Peyer's patch (tissue), 4 donors: ENCODE measurements around the gene HCFC2.

Experiments used
- CTCF ChIP-seq, 6 experiments: fragments of 450-650 bp in 4 of 6; fragments of 200-600 bp in 2 of 6; sonication (generic) in 1 of 6; IDR thresholded peaks; one replicate each; pipeline ENCODE4 v1.5.1; 2017 to 2019; ENCODE audit warnings: antibody characterized with exemption in 6 of 6, mild to moderate bottlenecking in 3 of 6, moderate library complexity in 1 of 6
- POLR2A ChIP-seq, 2 donors: fragments of 450-650 bp; IDR thresholded peaks; one replicate each; pipeline ENCODE4 v1.5.1; 2017; ENCODE audit warnings: antibody characterized with exemption in 2 of 2, mild to moderate bottlenecking in 2 of 2, moderate library complexity in 2 of 2

- TF ChIP-seq CTCF (IDR thresholded peaks at IDR 0.05) (no peak), POLR2A (IDR thresholded peaks at IDR 0.05) (no peak)
Observed at GRCh38 chr12:104046306-104046705, 18.0 kb upstream of the HCFC2 start.
